ENCODE results near the gene IRF8.
A peak's percentile ranks its signal among the peaks of the same experiment; 100 is the strongest.

The IRF8 gene

DNA sequence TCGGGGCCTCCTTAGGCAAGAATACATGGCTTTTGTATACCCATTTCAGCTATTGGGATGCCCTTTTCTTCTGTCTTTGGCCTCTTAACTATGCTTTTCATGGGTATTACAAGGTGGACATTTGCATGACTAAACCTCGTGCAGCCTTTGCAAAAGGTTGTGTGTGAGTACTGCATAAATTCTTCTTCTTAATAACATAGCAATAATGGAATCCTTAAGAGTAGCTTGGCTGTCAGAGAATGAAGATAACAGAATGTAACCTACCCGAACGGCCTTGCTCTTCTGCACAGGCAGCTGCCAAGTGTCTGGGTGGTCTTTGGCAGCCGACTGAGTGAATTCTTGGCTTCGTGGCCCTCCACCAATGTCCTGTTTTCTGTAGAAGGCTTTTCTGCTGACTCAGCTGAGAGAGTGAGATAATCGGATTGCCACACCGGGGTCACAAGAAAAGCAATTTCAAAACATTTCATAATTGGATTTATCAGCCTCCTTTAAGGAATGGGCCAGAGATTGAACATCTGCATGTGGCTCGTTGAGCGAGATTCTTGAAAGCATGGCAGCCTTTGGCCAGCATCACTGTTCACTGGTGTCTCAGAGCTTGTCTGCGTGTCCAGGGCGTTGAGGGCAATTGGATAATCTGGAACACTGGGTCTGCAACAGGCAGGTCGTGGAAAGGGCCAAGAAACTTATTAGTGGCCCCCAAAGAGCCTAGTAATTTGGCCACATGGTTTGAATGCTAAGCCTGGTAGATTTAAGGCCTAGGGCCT lies 13.4 kb downstream of the IRF8 start:
- no peak for DNase-seq

DNA sequence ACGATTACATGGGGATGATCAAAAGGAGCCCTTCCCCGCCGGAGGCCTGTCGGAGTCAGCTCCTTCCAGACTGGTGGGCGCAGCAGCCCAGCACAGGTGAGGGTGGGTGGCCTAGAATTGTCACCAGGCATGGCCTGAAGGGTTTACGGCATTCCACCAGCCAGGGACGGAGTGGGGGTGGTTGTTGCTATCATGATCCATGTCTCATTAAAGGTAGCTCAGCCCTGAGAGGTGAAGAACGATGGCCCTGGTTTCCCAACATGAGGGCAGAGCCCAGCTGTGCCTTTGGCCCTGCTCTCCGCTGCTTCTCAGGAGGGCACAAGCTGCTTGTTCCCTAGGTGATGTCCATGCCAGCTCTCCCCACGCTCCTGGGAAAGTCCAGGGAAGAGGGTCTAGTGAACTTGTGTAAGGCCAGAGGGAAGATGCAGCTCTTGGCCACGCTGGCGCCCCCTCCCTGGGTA lies 14.2 kb downstream of the IRF8 start:
- DNase-seq = no peak

DNA sequence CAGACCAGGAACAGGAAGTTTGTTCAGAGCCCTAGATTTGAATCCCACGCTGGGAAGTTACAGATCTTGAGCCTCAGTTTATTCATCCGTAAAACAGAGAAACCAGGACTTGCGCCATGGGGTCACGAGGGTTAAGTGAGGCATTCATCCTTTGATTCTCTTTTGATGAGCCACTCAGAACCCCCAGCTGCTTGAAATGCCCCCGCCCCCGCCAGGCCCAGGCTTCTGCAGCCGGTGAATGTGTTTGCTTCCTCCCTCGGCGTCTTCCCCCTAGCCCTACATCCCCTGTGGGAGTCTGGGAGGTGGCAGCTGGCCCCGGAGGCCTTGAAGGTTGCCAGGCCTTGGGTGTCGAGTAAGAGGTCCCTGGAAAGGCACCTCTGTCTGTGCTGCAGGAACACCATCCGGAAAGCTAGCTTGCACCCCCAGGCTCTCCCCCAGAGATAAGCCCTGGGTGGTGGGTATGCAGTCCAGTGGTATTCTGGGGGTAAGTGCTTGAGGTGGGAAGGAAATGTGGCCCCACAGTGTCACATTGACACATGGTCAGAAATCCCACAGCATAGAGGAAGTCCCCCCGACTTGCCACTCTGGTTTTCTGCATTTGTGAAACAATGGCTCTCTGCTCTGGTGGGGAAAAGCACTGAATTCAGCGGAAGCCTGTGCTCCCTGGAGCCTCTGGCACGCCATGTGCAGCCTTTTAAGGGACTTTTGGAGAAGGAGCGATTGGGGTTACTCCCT lies 14.9 kb downstream of the IRF8 start:
- no peak for DNase-seq

DNA sequence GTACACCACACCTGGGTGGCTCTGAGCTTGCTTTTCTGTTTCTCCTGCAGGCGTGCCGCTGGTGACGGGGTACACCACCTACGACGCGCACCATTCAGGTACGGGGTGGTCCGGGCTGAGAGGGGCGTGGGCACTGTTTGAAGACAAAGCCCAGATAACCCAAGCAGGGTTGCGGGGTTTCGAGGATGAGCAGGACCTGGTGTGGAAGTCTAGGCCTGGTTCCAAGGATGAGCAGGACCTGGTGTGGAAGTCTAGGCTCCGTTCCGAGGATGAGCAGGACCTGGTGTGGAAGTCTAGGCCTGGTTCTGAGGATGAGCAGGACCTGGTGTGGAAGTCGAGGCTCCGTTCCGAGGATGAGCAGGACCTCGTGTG lies 15.4 kb downstream of the IRF8 start:
- no peak for DNase-seq

DNA sequence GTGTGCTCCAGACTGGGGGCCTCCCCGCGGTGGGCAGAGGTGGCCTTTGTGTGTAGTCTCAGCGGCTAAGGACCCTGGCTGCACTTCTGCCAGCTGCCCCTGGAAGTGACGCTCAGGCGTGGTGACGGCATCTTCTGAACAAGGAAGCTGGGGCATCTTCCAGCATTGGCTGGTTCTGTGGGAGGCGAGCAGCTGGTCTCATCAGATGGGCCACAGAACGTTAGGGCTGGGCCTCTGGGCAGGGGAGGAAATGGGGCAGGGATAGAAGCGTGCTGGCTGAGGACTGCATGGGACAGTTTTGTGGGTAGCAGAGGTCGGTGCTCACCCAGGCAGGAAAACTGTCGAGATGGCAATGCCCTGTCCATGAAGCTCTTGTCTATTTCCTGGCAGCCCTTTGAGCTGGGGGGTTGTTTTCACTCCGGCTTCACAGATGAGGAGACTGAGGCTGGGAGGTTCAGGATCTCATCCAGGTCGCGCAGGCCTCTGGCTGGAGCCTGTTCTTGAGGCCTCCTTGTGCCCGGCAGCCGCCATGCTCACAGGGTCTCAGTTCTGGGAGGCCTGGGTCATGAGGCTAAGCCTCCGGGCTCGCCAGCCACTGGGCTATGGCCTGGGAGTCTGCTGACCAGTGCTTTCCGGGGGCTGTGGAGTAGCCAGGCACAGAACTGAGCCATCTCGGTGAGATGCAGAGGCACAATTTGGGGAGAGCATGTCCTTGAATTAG lies 16.3 kb downstream of the IRF8 start:
- DNase-seq = no peak

DNA sequence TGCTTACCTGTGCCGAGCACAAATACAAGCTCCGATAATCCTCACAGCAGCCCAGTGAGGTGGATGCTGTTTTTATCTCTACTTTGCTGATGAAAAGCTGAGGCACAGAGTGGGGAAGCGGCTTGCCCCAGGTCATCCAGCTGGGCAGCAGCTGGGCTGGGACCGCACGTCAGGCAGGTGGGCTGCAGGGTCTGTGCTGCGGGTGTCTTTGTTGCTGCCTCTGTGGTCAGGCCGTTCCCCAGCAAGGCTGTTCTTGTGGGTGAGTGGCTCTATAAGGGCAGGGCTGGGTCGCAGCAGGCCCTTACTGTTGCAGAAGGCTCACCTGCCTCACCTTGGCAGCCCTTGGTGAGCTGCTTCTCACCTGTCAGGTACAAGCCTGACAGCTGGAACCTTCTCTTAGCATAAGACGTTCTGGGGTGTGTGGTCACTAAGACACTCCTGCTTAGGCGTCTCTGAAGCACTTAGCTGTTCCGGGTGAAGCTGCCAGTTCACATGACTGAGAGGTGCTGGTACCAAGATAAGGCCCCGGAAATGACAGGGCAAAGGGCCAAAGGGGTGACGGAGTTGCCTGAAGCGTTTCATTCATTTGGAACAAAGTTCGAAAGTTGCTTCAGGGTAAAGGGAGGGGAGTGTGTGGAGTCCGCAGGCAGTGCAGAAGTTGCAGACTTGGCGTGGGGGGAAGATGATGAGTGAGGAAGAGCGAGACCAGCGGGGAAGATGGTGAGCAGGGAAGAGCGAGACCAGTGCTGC lies 17.4 kb downstream of the IRF8 start:
- no peak for DNase-seq

DNA sequence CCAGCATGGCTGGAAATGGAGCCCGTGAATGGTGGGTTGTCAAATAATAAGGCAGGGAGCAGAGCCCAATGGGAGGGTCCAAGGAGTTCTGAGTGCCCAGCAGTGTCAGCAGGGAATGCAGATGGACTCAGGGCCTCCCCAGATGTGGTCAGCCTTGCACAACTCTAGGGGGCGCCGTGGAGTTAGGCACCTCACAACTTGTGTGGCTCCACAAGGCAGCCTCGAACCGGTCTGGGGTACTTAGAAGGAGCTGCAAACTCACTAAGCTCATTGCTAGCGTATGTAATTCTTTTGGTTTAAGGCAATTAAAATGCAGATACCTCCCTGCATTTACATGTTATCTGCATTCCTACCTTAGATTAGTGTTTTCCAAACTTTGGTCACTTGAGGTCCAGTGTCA lies 18.1 kb downstream of the IRF8 start:
- no peak for DNase-seq

DNA sequence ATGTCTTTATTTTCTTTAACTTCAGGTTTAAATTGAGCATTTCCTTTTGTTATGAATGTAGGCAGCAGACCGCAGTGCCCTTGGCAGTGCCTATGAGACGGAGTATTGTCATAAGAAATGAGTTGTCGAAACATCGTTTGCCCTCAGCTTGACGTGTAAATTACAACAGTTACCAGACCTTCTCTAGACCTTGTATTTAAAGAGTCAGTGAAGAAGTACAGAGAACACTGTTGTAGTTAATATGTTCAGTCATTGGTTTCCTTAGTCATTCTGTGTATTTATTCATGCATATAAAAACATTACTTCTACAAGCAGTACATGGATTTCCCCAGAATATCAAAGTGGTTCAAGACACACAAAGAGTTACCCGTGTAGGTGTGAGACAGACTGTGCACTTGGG lies 19.0 kb downstream of the IRF8 start:
- no peak for DNase-seq

DNA sequence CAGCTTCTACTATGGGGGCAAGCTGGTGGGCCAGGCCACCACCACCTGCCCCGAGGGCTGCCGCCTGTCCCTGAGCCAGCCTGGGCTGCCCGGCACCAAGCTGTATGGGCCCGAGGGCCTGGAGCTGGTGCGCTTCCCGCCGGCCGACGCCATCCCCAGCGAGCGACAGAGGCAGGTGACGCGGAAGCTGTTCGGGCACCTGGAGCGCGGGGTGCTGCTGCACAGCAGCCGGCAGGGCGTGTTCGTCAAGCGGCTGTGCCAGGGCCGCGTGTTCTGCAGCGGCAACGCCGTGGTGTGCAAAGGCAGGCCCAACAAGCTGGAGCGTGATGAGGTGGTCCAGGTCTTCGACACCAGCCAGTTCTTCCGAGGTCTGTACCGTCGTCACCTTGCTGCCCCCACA lies 19.5 kb downstream of the IRF8 start:
- DNase-seq = no peak

DNA sequence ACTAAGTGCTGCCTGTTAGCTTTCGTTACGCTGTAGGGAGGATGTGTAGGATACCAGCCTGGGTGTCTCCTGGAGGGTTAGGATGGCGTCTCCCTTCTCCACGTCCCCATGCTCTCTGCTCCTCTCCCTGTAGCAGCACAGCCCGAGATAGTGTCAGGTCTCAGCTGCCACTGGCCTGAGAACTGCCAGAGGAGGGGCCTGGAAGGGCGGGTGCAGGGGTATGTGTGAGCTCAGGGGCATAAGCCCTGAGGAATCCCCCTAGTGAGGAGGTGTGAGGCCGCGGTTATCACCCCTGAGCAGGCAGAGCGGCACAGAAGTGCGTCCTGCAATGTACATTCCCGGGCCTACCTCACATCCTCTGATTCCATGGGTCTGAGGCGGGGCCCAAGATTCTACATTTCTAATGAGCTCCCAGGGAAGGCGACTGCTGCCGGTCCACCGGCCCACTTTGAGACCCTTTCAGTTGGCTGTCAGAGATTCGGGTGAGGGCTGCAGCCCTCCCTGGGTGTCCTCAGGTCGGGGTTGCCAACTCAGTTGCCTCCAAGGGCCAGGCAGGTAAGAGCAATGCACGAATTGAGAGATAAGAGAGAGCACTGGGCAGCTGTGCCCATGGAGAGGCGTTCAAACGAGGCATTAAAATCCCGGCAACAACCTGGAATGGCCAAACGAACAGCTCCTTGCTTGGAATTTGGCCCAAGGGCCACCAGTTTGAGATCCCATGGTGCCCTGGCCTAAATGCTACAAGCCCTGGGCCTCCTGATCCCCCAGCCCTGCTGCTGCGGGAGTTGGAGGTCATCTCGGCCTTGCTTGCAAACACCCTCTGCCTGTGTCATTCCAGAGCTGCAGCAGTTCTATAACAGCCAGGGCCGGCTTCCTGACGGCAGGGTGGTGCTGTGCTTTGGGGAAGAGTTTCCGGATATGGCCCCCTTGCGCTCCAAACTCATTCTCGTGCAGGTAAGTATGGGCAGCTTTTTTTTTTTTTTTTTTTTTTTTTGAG lies 20.6 kb downstream of the IRF8 start:
- no peak for DNase-seq

DNA sequence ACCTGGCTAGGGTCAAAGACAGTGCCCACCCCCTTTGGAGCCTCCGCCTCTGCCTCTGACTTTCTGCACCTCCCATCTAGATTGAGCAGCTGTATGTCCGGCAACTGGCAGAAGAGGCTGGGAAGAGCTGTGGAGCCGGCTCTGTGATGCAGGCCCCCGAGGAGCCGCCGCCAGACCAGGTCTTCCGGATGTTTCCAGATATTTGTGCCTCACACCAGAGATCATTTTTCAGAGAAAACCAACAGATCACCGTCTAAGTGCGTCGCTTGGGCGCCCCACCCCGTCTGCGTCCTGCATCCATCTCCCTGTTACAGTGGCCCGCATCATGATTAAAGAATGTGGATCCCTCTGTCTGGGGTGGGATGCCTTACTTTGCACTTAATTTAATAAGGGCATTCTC lies 22.1 kb downstream of the IRF8 start:
- no peak for DNase-seq

DNA sequence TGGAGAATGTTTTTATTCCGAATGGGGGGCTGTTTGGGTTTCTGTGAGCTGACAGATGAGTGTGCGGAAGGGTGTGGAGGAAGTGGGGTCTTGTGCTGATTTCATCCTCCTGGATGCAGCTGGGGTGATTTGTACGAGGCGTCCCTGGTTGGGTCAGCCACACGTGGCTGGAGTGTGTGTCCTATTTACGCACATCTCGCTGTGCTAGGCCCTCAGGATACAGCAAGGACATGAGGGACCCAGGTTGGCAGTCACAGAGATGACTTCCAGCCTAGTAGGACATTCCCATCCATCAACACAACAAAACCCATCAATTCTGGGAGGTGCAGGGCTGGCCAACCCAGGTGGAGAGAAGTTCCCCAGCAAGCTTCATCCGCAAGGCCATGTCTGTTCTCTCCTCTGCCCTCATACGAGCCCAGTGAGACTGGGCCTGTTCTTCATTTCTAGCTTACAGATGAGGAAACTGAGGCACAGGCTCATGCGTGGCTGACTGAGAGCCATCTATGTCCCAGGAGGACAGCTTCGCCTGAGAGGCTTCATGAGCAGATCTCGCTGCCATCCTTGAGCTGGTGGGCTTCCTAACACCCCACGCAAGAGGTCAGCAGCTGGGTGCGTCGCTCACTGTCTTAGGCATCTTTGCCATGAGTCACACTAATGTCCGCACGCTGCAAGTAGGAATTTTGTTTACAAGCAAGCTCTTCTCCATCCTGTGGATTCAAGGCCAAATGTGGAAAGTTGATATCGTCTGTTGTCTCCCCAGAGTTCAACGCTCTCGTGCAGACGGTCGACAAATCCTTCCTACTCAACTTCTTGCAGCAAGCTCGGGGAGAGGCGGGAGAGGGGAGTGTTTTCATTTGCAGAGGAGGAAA lies 24.4 kb downstream of the IRF8 start:
- no peak for DNase-seq

DNA sequence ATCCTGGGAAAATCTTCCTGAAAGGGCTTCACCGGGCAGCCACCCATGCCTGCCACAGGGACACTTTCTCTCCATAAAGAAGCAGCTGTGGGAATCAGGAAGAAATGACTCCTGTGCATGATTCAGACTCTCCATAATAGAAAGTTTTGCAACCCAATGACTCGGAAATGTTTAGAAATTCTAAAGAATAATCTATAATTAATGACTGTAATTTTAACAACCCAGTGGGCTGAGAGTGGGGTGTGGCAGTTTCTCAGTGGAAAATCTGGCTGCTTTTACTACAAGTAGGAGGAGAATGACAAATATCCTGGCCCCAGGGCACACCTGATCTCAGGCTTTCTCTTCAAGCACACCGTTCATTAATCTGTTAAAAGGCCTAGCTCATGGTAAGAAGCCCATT lies 25.7 kb downstream of the IRF8 start:
- DNase-seq = peak in 2 of 51 donors; percentile 11 to 30

DNA sequence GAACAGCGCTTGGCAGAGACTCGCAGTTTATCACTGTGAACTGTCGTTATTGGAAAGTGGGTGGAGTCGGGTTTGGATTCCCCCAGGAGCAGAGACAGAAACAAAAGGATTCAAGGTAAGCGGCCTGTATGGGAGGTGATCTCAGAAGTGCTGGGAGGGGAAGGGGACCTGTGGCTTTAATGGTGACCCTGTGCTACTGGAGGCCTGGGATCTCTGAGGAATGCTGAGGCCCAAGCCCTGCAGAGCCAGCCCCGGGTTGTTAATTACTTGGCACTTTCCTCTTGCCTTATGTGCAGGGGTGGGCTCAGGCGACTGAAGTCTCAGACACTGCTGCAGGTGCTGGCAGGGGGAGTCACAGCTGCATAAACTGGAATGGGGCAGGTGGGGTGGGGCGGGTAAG lies 27.4 kb downstream of the IRF8 start:
- DNase-seq = no peak

DNA sequence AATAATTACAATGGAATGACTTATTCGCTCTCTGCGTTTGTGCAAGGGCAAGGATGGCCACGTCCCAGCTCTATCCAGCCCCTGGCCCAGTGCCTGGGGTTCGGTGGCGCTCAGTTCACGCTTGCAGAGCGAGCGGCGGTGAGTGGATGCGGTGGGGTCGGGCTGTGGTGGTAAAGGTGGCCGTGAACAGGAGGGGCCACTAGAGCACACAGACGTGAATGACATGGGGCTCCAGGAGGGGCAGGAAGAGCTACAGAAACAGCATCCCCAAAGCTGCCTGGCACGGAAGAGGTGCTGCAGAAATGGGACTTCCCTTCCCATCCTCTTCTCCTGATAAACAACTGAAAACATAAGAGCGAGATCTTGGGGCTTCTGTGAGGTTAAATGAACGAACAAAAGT lies 28.4 kb downstream of the IRF8 start:
- DNase-seq = no peak

DNA sequence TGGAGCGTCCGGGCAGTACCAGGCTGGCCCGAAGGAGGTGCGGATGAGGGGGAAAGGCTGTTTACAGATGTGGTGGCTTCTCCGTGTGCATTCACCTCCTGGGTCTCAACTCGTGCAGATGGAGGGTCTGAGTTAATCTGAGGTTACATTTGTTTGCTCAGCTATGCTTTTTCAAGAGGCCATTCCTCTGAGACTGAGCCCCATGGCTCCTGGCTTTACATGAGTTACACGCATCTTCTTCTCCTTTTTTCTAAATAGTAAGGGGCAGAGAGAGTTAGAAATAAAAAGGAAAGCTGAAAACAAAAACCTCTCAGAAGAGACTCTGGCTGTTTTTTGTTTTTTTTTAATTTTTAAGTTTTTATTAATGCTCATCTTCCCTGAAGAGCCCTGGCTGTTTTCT lies 29.0 kb downstream of the IRF8 start:
- no peak for DNase-seq

DNA sequence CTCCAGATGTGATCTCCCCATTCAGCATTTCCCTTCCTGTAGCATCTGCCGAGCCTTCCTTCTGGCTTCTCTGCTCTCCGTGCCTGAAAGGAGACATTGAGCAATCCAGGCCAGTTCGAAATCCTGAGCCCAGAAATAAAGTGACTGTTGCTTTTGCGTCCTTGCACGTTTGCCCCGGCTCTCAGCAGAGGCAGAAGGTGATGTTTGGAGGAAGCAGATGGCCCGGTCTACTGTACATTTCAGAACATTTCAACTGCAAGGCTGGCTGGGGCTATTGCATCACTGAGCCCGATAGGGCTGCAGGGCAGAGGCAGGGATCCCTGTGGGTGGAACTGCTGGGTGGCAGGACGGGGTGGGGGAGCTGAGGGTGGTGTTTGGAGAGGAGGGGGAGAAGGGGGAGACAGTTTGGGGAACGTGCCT lies 29.4 kb downstream of the IRF8 start:
- peak in 3 of 51 donors; percentile 11 to 18 (median 15) for DNase-seq

DNA sequence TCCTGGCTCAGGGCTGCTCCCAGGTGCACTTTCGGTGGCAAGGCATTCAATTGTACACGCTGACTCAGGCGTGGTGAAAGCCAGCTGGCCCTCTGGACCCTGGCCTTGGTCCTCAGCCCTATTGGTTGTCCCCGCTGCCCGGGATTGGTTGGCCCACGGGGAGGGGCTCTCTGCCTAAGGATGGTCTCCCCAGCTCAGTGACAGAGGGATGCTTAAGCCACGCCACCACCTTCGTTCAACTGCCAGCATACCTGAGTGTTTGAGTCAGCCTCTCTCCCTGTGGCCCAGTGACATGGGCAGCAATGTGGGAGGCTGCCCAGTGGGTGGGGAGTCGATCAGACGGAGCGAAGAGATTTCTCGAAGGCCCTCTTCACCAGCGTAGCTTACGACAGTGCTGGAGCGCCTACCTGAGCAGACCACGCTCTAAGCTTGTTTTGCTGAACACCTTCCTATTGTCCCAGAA lies 30.3 kb downstream of the IRF8 start:
- DNase-seq = peak in 1 of 51 donors; percentile 22

DNA sequence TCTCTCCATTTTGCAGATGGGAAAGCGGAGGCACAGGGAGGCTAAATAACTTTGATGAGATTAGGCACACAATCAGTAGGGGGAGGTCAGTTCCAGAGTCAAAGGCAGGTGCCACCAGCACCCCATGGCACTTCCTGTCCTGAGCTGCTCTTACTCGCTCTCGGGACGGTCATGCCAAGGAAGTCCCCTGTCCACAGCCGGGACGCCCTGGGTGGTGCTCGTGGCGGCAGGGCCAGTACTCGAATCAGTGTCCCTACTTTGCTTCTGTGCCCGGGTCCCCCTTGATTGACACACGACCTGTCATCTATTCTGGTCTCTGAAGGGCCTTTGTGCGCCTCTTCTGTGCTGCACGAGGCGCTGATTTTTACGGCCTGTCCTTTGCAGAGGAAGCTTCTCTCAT lies 31.3 kb downstream of the IRF8 start:
- no peak for DNase-seq
